OCI-LY1 (cell line): Measurements from ENCODE around the gene COX6B1.

Experiments
- H2AFZ ChIP-seq: fragments of 200-600 bp; sonication (generic), shearing (Covaris generic); 2 replicates; pipeline ENCODE4 v1.6.0; 2014; ENCODE audit warnings: antibody characterized with exemption, mild to moderate bottlenecking, low read length
- H3F3A ChIP-seq: fragments of 200-600 bp; sonication (generic), shearing (Covaris generic); 2 replicates; pipeline ENCODE4 v1.6.0; 2014; ENCODE audit warnings: mild to moderate bottlenecking, antibody characterized with exemption, low read length, moderate library complexity; ENCODE audit not compliant: insufficient read depth
- H3K27ac ChIP-seq: fragments of 200-600 bp; sonication (generic); 2 replicates; pipeline ENCODE4 v1.5.1; 2014; ENCODE audit warnings: low read length, mixed run types, mild to moderate bottlenecking, low read depth; ENCODE audit not compliant: poor library complexity, severe bottlenecking
- H3K27me3 ChIP-seq: fragments of 200-600 bp; sonication (generic); 2 replicates; pipeline ENCODE4 v1.6.0; 2014; ENCODE audit warnings: antibody characterized with exemption, mild to moderate bottlenecking, low read length, moderate library complexity; ENCODE audit not compliant: insufficient read depth
- H3K36me3 ChIP-seq: fragments of 200-600 bp; sonication (generic); 2 replicates; pipeline ENCODE4 v1.6.1; 2014; ENCODE audit warnings: mild to moderate bottlenecking, antibody characterized with exemption, low read length, moderate library complexity, mixed read lengths; ENCODE audit not compliant: insufficient read depth
- H3K4me1 ChIP-seq: fragments of 200-600 bp; sonication (generic); 2 replicates; pipeline ENCODE4 v1.5.1; 2014; ENCODE audit warnings: mild to moderate bottlenecking, low read length, moderate library complexity; ENCODE audit not compliant: insufficient read depth, severe bottlenecking
- H3K4me2 ChIP-seq: fragments of 200-600 bp; sonication (generic), shearing (Covaris generic); 2 replicates; pipeline ENCODE4 v1.6.1; 2014; ENCODE audit warnings: low read length
- H3K4me3 ChIP-seq: fragments of 200-600 bp; sonication (generic); 2 replicates; pipeline ENCODE4 v1.5.1; 2014; ENCODE audit warnings: low read length, low read depth, mild to moderate bottlenecking, mixed read lengths; ENCODE audit not compliant: poor library complexity, severe bottlenecking
- H3K79me2 ChIP-seq: fragments of 200-600 bp; shearing (Covaris generic); 2 replicates; pipeline ENCODE4 v1.6.1; 2016; ENCODE audit warnings: mixed run types, low read length, mixed read lengths; ENCODE audit not compliant: insufficient read depth
- H3K9ac ChIP-seq: fragments of 200-600 bp; sonication (generic), shearing (Covaris generic); 2 replicates; pipeline ENCODE4 v1.6.1; 2014; ENCODE audit warnings: mild to moderate bottlenecking, low read length, mixed read lengths
- H3K9me2 ChIP-seq: fragments of 200-600 bp; sonication (generic), shearing (Covaris generic); 2 replicates; pipeline ENCODE4 v1.6.1; 2014; ENCODE audit warnings: low read depth, mild to moderate bottlenecking, low read length, mixed read lengths
- H3K9me3 ChIP-seq: fragments of 200-600 bp; shearing (Covaris generic); 2 replicates; pipeline ENCODE4 v1.6.1; 2014; ENCODE audit warnings: low read length, mixed read lengths
- H4K20me1 ChIP-seq: fragments of 200-600 bp; sonication (generic), shearing (Covaris generic); 2 replicates; pipeline ENCODE4 v1.6.0; 2016; ENCODE audit warnings: mild to moderate bottlenecking, low read length; ENCODE audit not compliant: insufficient read depth
- CTCF ChIP-seq: fragments of 200-600 bp; sonication (generic), shearing (Covaris generic); IDR thresholded peaks from 2 replicates; pipeline ENCODE4 v1.5.1; 2017; ENCODE audit warnings: mild to moderate bottlenecking, antibody characterized with exemption, low read length, moderate library complexity, mixed read lengths
- EZH2 ChIP-seq: fragments of 200-600 bp; sonication (generic), shearing (Covaris generic); IDR thresholded peaks from 2 replicates; pipeline ENCODE4 v1.8.0; 2017; ENCODE audit warnings: borderline replicate concordance, mixed run types, mild to moderate bottlenecking, antibody characterized with exemption, low read length, moderate library complexity, mixed read lengths

The COX6B1 gene

GRCh38 chr19:35620001-35620400 lies 28.1 kb upstream of the COX6B1 start:
- Histone ChIP-seq H3K27ac (no peak overlapping the region), H2AFZ (no peak overlapping the region), H3K79me2 (no peaks in the 10 kb centered on the region), H3K4me2 (no peak overlapping the region), H4K20me1 (no peaks in the 10 kb centered on the region), H3K4me1 (no peaks in the 10 kb centered on the region), H3K9me2 (no peaks in the 10 kb centered on the region), H3F3A (no peaks in the 10 kb centered on the region), H3K9me3 (no peaks in the 10 kb centered on the region), H3K9ac (no peak overlapping the region), H3K27me3 (no peaks in the 10 kb centered on the region), H3K36me3 (peaks cover 43% of the 10 kb centered on the region), H3K4me3 (no peak overlapping the region)
- no peak for TF ChIP-seq CTCF
- no peak for TF ChIP-seq EZH2

DNA sequence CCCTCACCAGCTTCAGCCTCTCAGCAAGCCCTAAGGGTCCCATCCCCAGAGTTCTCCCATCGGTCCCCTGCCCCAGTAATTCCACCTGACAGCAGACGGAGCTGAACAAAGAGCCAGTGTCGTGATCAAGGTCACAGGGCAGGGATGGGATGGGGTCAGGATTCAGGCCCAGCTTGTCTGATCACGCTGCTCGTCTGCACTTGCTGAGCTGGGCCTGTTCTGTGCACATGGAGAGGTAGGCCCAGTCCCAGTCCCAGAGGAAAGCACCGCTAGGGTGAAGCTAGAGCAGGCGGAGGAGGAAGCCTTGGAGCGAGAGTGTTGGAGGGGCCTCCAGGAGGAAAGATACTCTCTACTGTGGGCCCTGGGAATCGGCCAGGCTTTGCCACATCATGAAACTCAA lies 26.4 kb upstream of the COX6B1 start:
- H3K9ac ChIP-seq: no peak overlapping the region
- H4K20me1 ChIP-seq: no peaks in the 10 kb centered on the region
- no peak overlapping the region for H3K4me2 ChIP-seq
- no peaks in the 10 kb centered on the region for H3K9me3 ChIP-seq
- H3K36me3 ChIP-seq: peaks cover 33% of the 10 kb centered on the region
- H3K27me3 ChIP-seq: no peaks in the 10 kb centered on the region
- no peak for TF ChIP-seq CTCF
- TF ChIP-seq EZH2: no peak
- H3K27ac ChIP-seq: no peak overlapping the region
- no peaks in the 10 kb centered on the region for H3K79me2 ChIP-seq
- no peak overlapping the region for H3K4me3 ChIP-seq
- H3F3A ChIP-seq: no peaks in the 10 kb centered on the region
- no peaks in the 10 kb centered on the region for H3K4me1 ChIP-seq
- no peaks in the 10 kb centered on the region for H3K9me2 ChIP-seq
- H2AFZ ChIP-seq: no peak overlapping the region

DNA sequence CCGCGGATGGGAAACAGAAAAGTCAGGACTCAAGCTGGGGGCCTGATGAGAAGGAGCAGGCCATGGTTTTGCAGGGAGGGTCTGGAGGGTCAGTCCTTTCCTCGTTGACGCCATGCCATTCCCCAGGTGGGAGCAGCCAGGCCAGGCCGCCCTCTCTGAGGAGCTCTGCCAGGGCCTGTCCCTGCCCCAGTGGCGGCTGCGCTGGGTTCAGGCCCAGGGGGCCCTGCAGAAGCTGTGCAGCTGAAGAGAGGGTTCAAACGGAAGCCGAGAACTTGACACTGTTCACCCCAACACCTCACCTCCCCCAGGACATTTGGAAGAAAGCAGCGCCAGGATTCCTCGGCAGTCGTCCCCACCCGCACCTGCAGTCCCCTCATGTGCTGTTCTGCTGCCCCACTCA lies 25.4 kb upstream of the COX6B1 start:
- Histone ChIP-seq H4K20me1 (no peaks in the 10 kb centered on the region), H3K27me3 (no peaks in the 10 kb centered on the region), H2AFZ (no peak overlapping the region), H3K9me3 (no peaks in the 10 kb centered on the region), H3K4me3 (no peak overlapping the region), H3K79me2 (no peaks in the 10 kb centered on the region), H3K4me2 (no peak overlapping the region), H3K9ac (no peak overlapping the region), H3F3A (no peaks in the 10 kb centered on the region), H3K4me1 (peaks cover under 1% of the 10 kb centered on the region), H3K36me3 (peaks cover 23% of the 10 kb centered on the region), H3K9me2 (no peaks in the 10 kb centered on the region), H3K27ac (no peak overlapping the region)
- TF ChIP-seq EZH2: no peak
- no peak for TF ChIP-seq CTCF
